ENCODE data around the gene MIB1.

- TF ChIP-seq POLR2A (IDR thresholded peaks at IDR 0.05) = no peak
- no peak for TF ChIP-seq CTCF (IDR thresholded peaks at IDR 0.05)
These were observed 102.7 kb downstream of the MIB1 start for GRCh38 chr18:21843341-21843740.

Data from body of pancreas (tissue), 4 donors.